ENCODE results near the gene EFCAB12.

DNA sequence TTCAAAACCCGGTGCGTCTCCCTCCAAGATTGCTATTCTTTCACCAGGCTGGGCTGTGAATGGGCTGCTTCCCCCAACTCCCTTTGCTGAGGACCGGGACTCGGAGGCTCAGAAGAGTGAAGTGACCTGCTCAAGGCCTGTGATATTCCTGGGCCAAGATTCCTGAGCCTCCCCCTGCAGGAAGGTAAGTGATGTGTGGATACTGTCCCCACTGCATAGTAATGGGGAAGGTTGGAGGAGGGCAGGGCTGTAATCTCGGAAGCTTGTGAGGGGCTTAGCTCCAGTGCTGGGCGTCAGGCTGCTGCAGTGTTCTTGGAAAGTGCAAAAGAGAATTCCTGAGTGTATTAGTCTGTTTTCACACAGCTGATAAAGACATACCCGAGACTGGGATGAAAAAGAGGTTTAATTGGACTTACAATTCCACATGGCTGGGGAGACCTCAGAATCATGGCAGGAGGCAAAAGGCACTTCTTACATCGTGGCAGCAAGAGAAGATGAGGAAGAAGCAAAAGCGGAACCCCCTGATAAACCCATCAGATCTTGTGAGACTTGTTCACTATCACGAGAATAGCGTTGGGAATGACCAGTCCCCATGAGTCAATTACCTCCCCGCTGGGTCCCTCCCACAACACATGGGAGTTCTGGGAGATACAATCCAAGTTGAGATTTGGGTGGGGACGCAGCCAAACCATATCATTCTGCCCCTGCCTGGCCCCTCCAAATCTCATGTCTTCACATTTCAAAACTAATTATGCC is 67.6 kb downstream of the EFCAB12 start:
- TF ChIP-seq, protein P1, sequence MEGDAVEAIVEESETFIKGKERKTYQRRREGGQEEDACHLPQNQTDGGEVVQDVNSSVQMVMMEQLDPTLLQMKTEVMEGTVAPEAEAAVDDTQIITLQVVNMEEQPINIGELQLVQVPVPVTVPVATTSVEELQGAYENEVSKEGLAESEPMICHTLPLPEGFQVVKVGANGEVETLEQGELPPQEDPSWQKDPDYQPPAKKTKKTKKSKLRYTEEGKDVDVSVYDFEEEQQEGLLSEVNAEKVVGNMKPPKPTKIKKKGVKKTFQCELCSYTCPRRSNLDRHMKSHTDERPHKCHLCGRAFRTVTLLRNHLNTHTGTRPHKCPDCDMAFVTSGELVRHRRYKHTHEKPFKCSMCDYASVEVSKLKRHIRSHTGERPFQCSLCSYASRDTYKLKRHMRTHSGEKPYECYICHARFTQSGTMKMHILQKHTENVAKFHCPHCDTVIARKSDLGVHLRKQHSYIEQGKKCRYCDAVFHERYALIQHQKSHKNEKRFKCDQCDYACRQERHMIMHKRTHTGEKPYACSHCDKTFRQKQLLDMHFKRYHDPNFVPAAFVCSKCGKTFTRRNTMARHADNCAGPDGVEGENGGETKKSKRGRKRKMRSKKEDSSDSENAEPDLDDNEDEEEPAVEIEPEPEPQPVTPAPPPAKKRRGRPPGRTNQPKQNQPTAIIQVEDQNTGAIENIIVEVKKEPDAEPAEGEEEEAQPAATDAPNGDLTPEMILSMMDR (conservative IDR thresholded peaks at IDR 0.05) = no peak
- no peak for TF ChIP-seq ZFX (IDR thresholded peaks at IDR 0.05)

Data from C4-2B (cell line).